SK-N-SH (cell line): ENCODE measurements around the gene UCN. TPM values are rescaled to one million over a fixed set of nuclear protein-coding genes. Genes with fewer than 3 reads are reported as not detected.
A peak's percentile ranks its signal among the peaks of the same experiment; 100 is the strongest.

Experiments used
- CTCF ChIA-PET: fragments of 300-600, 350-600 bp; formaldehyde crosslinking; extraction: SDS; loops from one replicate; lab custom pipeline; 2021; lab: Yijun Ruan, JAX
- POLR2A ChIA-PET: fragments of 350-600 bp; sonication (Branson Sonifier 250); formaldehyde crosslinking; extraction: SDS; loops from one replicate; lab custom pipeline; 2020; ENCODE audit warnings: antibody characterized with exemption, inconsistent platforms; lab: Yijun Ruan, JAX
- DNase-seq: peaks from one replicate; pipeline ENCODE4 v3.0.0; 2012
- H2AFZ ChIP-seq: fragments of 200-600 bp; sonication (generic); 2 replicates; pipeline ENCODE4 v1.8.1; 2016; ENCODE audit warnings: antibody characterized with exemption, mild to moderate bottlenecking, low read depth
- H3F3A ChIP-seq: fragments of 200-600 bp; sonication (generic); replicated peaks from 2 replicates; pipeline ENCODE3; 2016; ENCODE audit warnings: antibody characterized with exemption, mild to moderate bottlenecking; ENCODE audit not compliant: insufficient read depth
- H3K27ac ChIP-seq, 2 experiments: fragments of 200-500 bp in 1 of 2; fragments of 200-600 bp in 1 of 2; sonication (Bioruptor generic) in 1 of 2; sonication (generic), shearing (Covaris generic) in 1 of 2; 2 replicates each; pipeline versions ENCODE4 v1.5.1 to v1.6.1; 2014 to 2016; ENCODE audit warnings: low read depth in 2 of 2, inconsistent platforms in 1 of 2, low read length in 1 of 2, mild to moderate bottlenecking in 1 of 2, mixed read lengths in 1 of 2
- H3K27me3 ChIP-seq: fragments of 200-600 bp; sonication (generic), shearing (Covaris generic); 2 replicates; pipeline ENCODE4 v1.6.1; 2016; ENCODE audit warnings: mixed run types; ENCODE audit not compliant: insufficient read depth
- H3K36me3 ChIP-seq, 2 experiments: fragments of 200-500 bp in 1 of 2; fragments of 200-600 bp in 1 of 2; sonication (Bioruptor generic) in 1 of 2; sonication (generic) in 1 of 2; replicated peaks in 1 of 2; 2 replicates each; pipeline versions ENCODE3 to v1.5.1; 2014 to 2016; ENCODE audit warnings: low read length in 1 of 2, mild to moderate bottlenecking in 1 of 2; ENCODE audit not compliant: insufficient read depth in 2 of 2, control insufficient read depth in 1 of 2
- H3K4me1 ChIP-seq, 2 experiments: fragments of 200-500 bp in 1 of 2; fragments of 200-600 bp in 1 of 2; sonication (Bioruptor generic) in 1 of 2; sonication (generic), shearing (Covaris generic) in 1 of 2; 2 replicates each; pipeline versions ENCODE4 v1.5.1 to v1.6.1; 2014 to 2016; ENCODE audit warnings: low read depth in 1 of 2, low read length in 1 of 2, mixed run types in 1 of 2; ENCODE audit not compliant: insufficient read depth in 2 of 2, control insufficient read depth in 1 of 2
- H3K4me2 ChIP-seq: fragments of 200-600 bp; sonication (generic), shearing (Covaris generic); 2 replicates; pipeline ENCODE4 v1.6.1; 2017; ENCODE audit warnings: mixed run types
- H3K4me3 ChIP-seq, 2 experiments: fragments of 200-500 bp in 1 of 2; fragments of 200-600 bp in 1 of 2; sonication (Bioruptor generic) in 1 of 2; sonication (generic), shearing (Covaris generic) in 1 of 2; 2 replicates each; pipeline versions ENCODE4 v1.5.1 to v1.8.1; 2014 to 2016; ENCODE audit warnings: low read depth in 2 of 2, inconsistent platforms in 1 of 2, low read length in 1 of 2, mild to moderate bottlenecking in 1 of 2, mixed read lengths in 1 of 2, moderate library complexity in 1 of 2
- H3K79me2 ChIP-seq: fragments of 200-600 bp; sonication (generic); 2 replicates; pipeline ENCODE4 v1.8.1; 2017; ENCODE audit warnings: mild to moderate bottlenecking; ENCODE audit not compliant: insufficient read depth
- H3K9ac ChIP-seq: fragments of 200-600 bp; sonication (generic); 2 replicates; pipeline ENCODE4 v1.6.1; 2017; ENCODE audit warnings: mixed run types
- H3K9me2 ChIP-seq: fragments of 200-600 bp; sonication (generic); 2 replicates; pipeline ENCODE4 v1.6.1; 2017; ENCODE audit warnings: mixed run types
- H3K9me3 ChIP-seq: fragments of 200-600 bp; sonication (generic); 2 replicates; pipeline ENCODE4 v1.6.1; 2017; ENCODE audit warnings: mixed run types, mild to moderate bottlenecking, moderate library complexity
- H4K20me1 ChIP-seq: fragments of 200-600 bp; sonication (generic); 2 replicates; pipeline ENCODE4 v1.6.1; 2017; ENCODE audit warnings: mild to moderate bottlenecking, mixed run types; ENCODE audit not compliant: insufficient read depth
- CHD2 ChIP-seq: fragments of 150-350 bp; IDR thresholded peaks from 2 replicates; pipeline ENCODE4 v1.6.1; 2018; ENCODE audit warnings: low read length; ENCODE audit not compliant: partially characterized antibody
- ELF1 ChIP-seq: IDR thresholded peaks from 2 replicates; pipeline ENCODE4 v1.4.0; 2012
- GABPA ChIP-seq: IDR thresholded peaks from 2 replicates; pipeline ENCODE4 v1.4.0; 2012; ENCODE audit warnings: low read depth, mild to moderate bottlenecking
- GATA2 ChIP-seq: sonication (generic); formaldehyde crosslinking; IDR thresholded peaks from 2 replicates; pipeline ENCODE4 v1.5.0; 2020; ENCODE audit warnings: mild to moderate bottlenecking, missing genetic modification reagents
- JUND ChIP-seq: IDR thresholded peaks from 2 replicates; pipeline ENCODE4 v1.4.0; 2012
- MEF2A ChIP-seq: IDR thresholded peaks from 2 replicates; pipeline ENCODE4 v1.4.0; 2012; ENCODE audit warnings: low read depth, borderline replicate concordance
- MXI1 ChIP-seq: IDR thresholded peaks from 2 replicates; pipeline ENCODE4 v1.6.1; 2012; ENCODE audit warnings: mild to moderate bottlenecking, low read depth, low read length, improper control_type of control experiment
- POLR2AphosphoS5 ChIP-seq: IDR thresholded peaks from 2 replicates; pipeline ENCODE4 v1.6.1; 2012; ENCODE audit warnings: low read depth, low read length
- SIN3A ChIP-seq: IDR thresholded peaks from 2 replicates; pipeline ENCODE4 v1.6.1; 2012; ENCODE audit warnings: low read depth, mild to moderate bottlenecking, low read length, moderate library complexity, borderline replicate concordance
- TAF1 ChIP-seq: IDR thresholded peaks from 2 replicates; pipeline ENCODE4 v1.6.1; 2012; ENCODE audit warnings: low read depth, mild to moderate bottlenecking, low read length, moderate library complexity, borderline replicate concordance
- TCF12 ChIP-seq: IDR thresholded peaks from 2 replicates; pipeline ENCODE4 v1.4.0; 2012
- TEAD4 ChIP-seq: IDR thresholded peaks from 2 replicates; pipeline ENCODE4 v1.4.0; 2012; ENCODE audit warnings: mild to moderate bottlenecking, borderline replicate concordance; ENCODE audit not compliant: insufficient read depth
- YY1 ChIP-seq: IDR thresholded peaks from 2 replicates; pipeline ENCODE4 v1.4.0; 2012; ENCODE audit warnings: low read depth, mild to moderate bottlenecking
- WGBS: methylation state at CpG from one replicate; pipeline ENCODE4 v1.1.6; 2017; ENCODE audit warnings: low lambda C conversion rate; 5-methylcytosine and 5-hydroxymethylcytosine counted together
- polyA plus RNA-seq, 3 experiments: library from polyadenylated mRNA; depleted of rRNA; stranded (reverse); fragments of >200 nt; gene quantifications; 2 replicates each; pipeline ENCODE4 v1.2.3, GENCODE V29; 2012
- TF ChIP-seq, protein P1 (sequence below): IDR thresholded peaks from 2 replicates; pipeline ENCODE4 v1.4.0; 2012; ENCODE audit warnings: low read depth
- TF ChIP-seq, protein P2 (sequence below): IDR thresholded peaks from 2 replicates; pipeline ENCODE4 v1.4.0; 2012; ENCODE audit warnings: low read depth, borderline replicate concordance
- TF ChIP-seq, protein P3 (sequence below): IDR thresholded peaks from 2 replicates; pipeline ENCODE4 v1.6.1; 2012; ENCODE audit warnings: mild to moderate bottlenecking, low read depth, low read length, moderate library complexity
- TF ChIP-seq, protein P4 (sequence below): fragments of 150-350 bp; IDR thresholded peaks from 2 replicates; pipeline ENCODE4 v1.6.1; 2017; ENCODE audit warnings: antibody characterized with exemption, low read length, low read depth, borderline replicate concordance
- TF ChIP-seq, protein P5 (sequence below): IDR thresholded peaks from 2 replicates; pipeline ENCODE4; 2012
- TF ChIP-seq, protein P6 (sequence below): fragments of 150-350 bp; IDR thresholded peaks from 2 replicates; pipeline ENCODE4 v1.6.1; 2016; ENCODE audit warnings: mild to moderate bottlenecking, low read depth, low read length

Gene UCN
- polyA plus RNA-seq, 1 of the 3 experiments (the other 2 are of a cell fraction) = 2.8 TPM

DNA sequence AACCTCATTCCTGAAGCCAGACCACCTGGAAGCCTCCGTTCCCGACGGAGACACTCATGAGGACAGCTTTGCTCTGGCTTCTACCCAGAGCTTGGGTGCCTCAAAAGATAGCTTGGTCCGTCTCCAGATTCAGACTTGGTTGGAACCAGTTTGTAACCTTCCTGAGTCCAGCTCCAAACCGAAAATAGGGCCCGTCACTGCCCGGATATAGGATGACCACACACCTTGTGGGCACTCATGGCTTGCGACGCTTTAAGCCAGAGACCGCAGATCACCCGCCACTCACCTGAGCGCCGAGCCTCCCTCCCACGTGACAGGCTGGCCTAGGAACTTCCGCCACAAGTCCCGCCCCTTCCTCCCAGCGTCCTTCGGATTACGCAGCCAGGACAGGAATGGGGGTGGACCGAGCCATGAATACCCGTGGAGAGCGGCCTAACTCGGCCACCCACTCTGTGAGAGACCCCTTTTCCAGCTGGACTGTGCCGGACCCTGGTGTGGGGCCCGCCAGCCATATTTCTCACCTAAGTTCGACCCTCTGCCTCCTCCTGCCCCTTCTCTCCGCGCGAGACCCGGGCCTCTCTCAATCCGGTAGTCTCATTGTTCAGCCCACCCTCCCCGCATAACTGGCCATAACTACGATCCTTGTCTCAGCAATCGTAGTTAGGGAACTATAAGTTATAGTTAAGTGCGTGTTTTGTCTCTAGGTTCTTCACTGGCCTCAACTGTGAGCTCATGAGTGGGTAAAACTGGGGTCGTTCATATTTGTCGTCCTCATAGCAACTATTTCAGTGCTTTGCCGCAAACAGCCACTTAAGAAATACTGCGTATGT, 14.7 kb upstream of the UCN start, which contains the start of gene MPV17:
Gene MPV17 (minus strand): TSS at position 332 of the 830 bp plus-strand sequence. CDS start 580 bp downstream, outside the sequence.
- H3K27me3 ChIP-seq = no peaks in the 10 kb centered on the region
- no peaks in the 10 kb centered on the region for H4K20me1 ChIP-seq
- peaks cover 3 to 22% of the 10 kb centered on the region in 2 experiments for H3K36me3 ChIP-seq
- H3K79me2 ChIP-seq = peaks cover 28% of the 10 kb centered on the region; the same call in 1 of the 2 replicates
- DNase-seq = peak; percentile 98
- no peaks in the 10 kb centered on the region for H3K9me2 ChIP-seq
- CTCF ChIA-PET = interaction anchor here (0.6 to 2.8 kb wide), 11 partner anchors 9 to 274 kb away, joined by 3 to 27 read pairs (median 4); partner anchors contain the start of gene EIF2B4
- H3K4me3 ChIP-seq = peak within 1 kb of the TSS; percentile 76 to 93
- POLR2A ChIA-PET = interaction anchor here (0.6 to 2.8 kb wide), 17 partner anchors 8 to 252 kb away, joined by 3 to 16 read pairs (median 5); partner anchors contain the start of genes EIF2B4, GTF3C2, NRBP1 and OST4
- H3K4me2 ChIP-seq = peak within 1 kb of the TSS; percentile 93
- H3K4me1 ChIP-seq = peaks cover 9 to 23% of the 10 kb centered on the region in 2 experiments; a peak in 3 of 4 replicates
- H3K27ac ChIP-seq = peak within 1 kb of the TSS; percentile 90 to 98
- no peaks in the 10 kb centered on the region for H3K9me3 ChIP-seq
- peak within 1 kb of the TSS; percentile 90 for H3K9ac ChIP-seq
- peak within 1 kb of the TSS; percentile 68 for H2AFZ ChIP-seq
- no peak; the same call in 1 of the 2 replicates for TF ChIP-seq TEAD4
- TF ChIP-seq GATA2 (CRISPR knock-in tag) = no peak
- TF ChIP-seq MEF2A = no peak
- TF ChIP-seq, protein P1, sequence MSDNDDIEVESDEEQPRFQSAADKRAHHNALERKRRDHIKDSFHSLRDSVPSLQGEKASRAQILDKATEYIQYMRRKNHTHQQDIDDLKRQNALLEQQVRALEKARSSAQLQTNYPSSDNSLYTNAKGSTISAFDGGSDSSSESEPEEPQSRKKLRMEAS = peak; percentile 98
- peak; percentile 88 for TF ChIP-seq CHD2
- TF ChIP-seq, protein P2, sequence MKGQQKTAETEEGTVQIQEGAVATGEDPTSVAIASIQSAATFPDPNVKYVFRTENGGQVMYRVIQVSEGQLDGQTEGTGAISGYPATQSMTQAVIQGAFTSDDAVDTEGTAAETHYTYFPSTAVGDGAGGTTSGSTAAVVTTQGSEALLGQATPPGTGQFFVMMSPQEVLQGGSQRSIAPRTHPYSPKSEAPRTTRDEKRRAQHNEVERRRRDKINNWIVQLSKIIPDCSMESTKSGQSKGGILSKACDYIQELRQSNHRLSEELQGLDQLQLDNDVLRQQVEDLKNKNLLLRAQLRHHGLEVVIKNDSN = peak; percentile 97
- TF ChIP-seq SIN3A = peak; percentile 91
- TF ChIP-seq, protein P3, sequence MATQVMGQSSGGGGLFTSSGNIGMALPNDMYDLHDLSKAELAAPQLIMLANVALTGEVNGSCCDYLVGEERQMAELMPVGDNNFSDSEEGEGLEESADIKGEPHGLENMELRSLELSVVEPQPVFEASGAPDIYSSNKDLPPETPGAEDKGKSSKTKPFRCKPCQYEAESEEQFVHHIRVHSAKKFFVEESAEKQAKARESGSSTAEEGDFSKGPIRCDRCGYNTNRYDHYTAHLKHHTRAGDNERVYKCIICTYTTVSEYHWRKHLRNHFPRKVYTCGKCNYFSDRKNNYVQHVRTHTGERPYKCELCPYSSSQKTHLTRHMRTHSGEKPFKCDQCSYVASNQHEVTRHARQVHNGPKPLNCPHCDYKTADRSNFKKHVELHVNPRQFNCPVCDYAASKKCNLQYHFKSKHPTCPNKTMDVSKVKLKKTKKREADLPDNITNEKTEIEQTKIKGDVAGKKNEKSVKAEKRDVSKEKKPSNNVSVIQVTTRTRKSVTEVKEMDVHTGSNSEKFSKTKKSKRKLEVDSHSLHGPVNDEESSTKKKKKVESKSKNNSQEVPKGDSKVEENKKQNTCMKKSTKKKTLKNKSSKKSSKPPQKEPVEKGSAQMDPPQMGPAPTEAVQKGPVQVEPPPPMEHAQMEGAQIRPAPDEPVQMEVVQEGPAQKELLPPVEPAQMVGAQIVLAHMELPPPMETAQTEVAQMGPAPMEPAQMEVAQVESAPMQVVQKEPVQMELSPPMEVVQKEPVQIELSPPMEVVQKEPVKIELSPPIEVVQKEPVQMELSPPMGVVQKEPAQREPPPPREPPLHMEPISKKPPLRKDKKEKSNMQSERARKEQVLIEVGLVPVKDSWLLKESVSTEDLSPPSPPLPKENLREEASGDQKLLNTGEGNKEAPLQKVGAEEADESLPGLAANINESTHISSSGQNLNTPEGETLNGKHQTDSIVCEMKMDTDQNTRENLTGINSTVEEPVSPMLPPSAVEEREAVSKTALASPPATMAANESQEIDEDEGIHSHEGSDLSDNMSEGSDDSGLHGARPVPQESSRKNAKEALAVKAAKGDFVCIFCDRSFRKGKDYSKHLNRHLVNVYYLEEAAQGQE = no peak
- TF ChIP-seq, protein P4, sequence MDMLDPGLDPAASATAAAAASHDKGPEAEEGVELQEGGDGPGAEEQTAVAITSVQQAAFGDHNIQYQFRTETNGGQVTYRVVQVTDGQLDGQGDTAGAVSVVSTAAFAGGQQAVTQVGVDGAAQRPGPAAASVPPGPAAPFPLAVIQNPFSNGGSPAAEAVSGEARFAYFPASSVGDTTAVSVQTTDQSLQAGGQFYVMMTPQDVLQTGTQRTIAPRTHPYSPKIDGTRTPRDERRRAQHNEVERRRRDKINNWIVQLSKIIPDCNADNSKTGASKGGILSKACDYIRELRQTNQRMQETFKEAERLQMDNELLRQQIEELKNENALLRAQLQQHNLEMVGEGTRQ = peak; percentile 82
- peak; percentile 3 for TF ChIP-seq JUND
- peak; percentile 98 for TF ChIP-seq MXI1
- TF ChIP-seq TAF1 = peak; percentile 92
- peak; percentile 94 for TF ChIP-seq GABPA
- TF ChIP-seq, protein P5, sequence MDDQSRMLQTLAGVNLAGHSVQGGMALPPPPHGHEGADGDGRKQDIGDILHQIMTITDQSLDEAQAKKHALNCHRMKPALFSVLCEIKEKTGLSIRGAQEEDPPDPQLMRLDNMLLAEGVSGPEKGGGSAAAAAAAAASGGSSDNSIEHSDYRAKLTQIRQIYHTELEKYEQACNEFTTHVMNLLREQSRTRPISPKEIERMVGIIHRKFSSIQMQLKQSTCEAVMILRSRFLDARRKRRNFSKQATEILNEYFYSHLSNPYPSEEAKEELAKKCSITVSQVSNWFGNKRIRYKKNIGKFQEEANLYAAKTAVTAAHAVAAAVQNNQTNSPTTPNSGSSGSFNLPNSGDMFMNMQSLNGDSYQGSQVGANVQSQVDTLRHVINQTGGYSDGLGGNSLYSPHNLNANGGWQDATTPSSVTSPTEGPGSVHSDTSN = peak; percentile 84
- peak; percentile 77 for TF ChIP-seq YY1
- TF ChIP-seq ELF1 = no peak
- TF ChIP-seq, protein P6, sequence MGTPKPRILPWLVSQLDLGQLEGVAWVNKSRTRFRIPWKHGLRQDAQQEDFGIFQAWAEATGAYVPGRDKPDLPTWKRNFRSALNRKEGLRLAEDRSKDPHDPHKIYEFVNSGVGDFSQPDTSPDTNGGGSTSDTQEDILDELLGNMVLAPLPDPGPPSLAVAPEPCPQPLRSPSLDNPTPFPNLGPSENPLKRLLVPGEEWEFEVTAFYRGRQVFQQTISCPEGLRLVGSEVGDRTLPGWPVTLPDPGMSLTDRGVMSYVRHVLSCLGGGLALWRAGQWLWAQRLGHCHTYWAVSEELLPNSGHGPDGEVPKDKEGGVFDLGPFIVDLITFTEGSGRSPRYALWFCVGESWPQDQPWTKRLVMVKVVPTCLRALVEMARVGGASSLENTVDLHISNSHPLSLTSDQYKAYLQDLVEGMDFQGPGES = no peak
- peak; percentile 16; the same call in 1 of the 2 replicates for TF ChIP-seq TCF12
- TF ChIP-seq POLR2AphosphoS5 = peak; percentile 99
- 1% methylated on average over 29 of the region's 39 CpGs for WGBS
- peaks cover 13% of the 10 kb centered on the region for H3F3A ChIP-seq
